AG10803 (cell line): ENCODE data around the gene SCEL.

Experiments
- DNase-seq: peaks from one replicate; pipeline ENCODE4 v3.0.0; 2010; ENCODE audit warnings: low read depth
- H3K4me3 ChIP-seq: 2 replicates; pipeline ENCODE4 v1.5.1; 2011; ENCODE audit warnings: mild to moderate bottlenecking, low read length, control low read depth
- TF ChIP-seq, protein P1 (sequence below): conservative IDR thresholded peaks from 2 replicates; pipeline ENCODE4 v1.5.1; 2011; ENCODE audit warnings: mild to moderate bottlenecking, low read length, control low read depth, inconsistent platforms

SCEL gene, protein sequence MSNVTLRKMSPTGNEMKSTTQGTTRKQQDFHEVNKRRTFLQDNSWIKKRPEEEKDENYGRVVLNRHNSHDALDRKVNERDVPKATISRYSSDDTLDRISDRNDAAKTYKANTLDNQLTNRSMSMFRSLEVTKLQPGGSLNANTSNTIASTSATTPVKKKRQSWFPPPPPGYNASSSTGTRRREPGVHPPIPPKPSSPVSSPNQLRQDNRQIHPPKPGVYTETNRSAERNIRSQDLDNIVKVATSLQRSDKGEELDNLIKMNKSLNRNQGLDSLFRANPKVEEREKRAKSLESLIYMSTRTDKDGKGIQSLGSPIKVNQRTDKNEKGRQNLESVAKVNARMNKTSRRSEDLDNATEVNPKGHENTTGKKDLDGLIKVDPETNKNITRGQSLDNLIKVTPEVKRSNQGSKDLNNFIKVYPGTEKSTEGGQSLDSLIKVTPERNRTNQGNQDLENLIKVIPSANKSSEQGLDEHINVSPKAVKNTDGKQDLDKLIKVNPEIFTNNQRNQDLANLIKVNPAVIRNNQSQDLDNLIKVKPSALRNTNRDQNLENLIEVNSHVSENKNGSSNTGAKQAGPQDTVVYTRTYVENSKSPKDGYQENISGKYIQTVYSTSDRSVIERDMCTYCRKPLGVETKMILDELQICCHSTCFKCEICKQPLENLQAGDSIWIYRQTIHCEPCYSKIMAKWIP

DNA sequence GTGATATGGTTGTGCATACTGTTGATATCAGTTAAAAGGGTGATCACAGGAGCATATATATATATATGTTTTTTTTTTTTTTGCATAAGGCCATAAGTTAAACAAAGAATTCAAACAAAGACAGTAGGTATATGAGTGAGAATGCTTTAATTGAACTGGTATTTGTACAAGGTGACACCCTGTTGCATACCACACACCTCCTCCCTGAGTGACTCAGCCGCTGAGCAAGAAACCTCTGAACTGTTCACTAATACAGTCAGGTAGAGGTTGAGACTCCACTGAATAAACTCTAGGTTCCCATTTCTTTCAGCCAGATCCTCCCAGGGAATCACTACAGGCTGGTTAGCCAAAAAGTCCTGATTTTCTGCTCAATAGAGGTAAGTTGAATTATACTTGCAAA lies at the start of gene SCEL:
Gene SCEL, plus strand, starts transcription at position 259 of the 400 bp plus-strand sequence. CDS start 20,170 bp downstream, outside the sequence.
- TF ChIP-seq, protein P1, sequence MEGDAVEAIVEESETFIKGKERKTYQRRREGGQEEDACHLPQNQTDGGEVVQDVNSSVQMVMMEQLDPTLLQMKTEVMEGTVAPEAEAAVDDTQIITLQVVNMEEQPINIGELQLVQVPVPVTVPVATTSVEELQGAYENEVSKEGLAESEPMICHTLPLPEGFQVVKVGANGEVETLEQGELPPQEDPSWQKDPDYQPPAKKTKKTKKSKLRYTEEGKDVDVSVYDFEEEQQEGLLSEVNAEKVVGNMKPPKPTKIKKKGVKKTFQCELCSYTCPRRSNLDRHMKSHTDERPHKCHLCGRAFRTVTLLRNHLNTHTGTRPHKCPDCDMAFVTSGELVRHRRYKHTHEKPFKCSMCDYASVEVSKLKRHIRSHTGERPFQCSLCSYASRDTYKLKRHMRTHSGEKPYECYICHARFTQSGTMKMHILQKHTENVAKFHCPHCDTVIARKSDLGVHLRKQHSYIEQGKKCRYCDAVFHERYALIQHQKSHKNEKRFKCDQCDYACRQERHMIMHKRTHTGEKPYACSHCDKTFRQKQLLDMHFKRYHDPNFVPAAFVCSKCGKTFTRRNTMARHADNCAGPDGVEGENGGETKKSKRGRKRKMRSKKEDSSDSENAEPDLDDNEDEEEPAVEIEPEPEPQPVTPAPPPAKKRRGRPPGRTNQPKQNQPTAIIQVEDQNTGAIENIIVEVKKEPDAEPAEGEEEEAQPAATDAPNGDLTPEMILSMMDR, result no peak
- H3K4me3 ChIP-seq, result no peak within 1 kb of the TSS
- DNase-seq, result no peak

DNA sequence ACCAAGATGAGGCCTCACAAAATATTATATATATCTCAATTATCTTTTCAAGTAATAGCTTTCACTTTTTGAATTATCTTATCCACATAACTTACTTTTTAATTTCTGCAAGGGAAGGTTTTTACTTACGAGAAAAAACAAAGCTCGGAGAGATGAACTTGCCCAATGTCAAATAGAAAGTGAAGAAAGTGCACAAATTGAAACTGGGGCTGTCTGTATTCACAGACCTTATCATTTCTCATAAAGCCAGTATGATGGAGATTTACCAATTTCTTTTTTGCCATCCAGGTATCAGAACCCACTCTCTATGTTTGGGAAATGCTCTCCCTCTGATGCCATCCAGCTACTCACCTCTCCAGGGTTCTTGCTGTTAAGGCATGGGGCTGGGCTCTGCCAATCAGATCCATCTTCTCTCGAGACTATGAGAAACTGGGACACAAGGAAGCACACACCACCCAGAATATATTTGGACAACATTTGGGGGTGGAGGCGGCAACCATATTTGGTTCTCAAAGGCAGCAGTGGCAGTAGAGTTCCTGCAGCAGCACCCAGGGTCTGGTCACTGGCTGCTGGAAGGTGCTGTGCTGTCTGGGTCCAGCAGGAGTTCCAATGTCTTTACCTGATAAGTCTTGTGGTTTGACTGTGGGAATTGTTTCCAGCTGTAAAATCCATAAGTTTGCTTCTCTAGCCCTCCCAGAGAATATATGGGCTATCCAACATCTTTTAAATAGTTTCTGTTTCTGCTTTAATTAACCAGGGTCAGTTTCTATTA lies 45.8 kb upstream of the SCEL start:
- DNase-seq, result no peak
- TF ChIP-seq, protein P1, result no peak
- no peak overlapping the region for H3K4me3 ChIP-seq

DNA sequence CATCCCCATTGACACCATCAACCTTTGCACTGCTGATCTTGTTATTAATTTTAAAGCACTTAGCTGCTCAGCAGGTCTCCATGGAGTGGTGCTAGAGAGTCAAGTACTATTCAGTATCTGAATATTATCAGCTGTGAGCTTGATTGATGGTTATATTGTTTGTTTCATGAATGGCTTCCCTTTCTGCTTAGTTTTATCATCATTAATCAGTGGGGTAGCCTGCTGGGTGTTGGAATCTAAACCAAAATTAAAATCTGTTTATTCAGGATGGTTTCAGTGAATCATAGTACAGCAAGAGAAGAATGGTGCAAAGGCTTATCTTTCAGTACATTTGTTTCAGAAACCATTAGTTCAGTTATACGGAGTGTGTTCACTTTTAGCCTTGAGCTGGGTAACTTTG lies 42.5 kb upstream of the SCEL start:
- no peak for DNase-seq

DNA sequence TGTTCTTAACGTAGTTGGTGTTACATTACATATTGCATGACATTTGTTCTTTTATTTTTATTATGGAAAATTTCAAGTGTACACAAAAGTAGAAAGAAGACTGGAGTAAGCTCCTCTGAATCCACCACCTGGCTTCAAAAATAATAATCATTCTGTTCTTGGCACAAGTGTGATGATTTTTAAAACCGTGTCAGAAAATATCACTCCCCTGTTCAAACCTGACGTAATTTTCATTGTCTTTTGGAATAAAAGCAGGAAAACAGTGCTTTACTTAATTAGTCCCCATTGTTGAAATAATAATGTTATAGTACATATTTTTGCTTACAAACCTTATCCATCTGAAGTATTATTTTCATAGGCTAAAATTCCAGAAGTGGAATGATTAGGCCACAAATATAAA lies 41.3 kb upstream of the SCEL start:
- no peak overlapping the region for H3K4me3 ChIP-seq
- TF ChIP-seq, protein P1, result no peak
- DNase-seq, result no peak

More for the DNA sequence above, 42.5 kb upstream of the SCEL start:
- TF ChIP-seq, protein P1, result peak; percentile 55
- no peak overlapping the region for H3K4me3 ChIP-seq

DNA sequence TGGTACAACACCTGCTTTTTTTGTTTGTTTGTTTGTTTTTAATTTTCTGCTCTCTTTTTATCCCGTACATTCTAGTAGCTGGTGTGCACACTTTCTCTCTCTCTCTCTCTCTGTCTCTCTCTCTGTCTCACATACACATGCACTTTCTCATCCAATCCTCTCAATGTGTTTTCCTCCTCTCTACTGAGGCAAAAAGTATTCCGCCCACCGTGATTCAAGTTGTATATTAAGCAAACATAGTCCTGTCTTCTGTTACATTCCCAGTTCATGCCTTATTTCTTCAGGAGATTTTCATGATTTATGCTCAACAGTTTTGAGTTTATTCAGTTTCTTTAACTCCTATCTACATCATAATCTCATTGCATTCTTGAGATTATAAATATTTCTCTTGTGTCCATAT lies 38.2 kb upstream of the SCEL start:
- TF ChIP-seq, protein P1, result no peak
- DNase-seq, result no peak
- no peak overlapping the region for H3K4me3 ChIP-seq

DNA sequence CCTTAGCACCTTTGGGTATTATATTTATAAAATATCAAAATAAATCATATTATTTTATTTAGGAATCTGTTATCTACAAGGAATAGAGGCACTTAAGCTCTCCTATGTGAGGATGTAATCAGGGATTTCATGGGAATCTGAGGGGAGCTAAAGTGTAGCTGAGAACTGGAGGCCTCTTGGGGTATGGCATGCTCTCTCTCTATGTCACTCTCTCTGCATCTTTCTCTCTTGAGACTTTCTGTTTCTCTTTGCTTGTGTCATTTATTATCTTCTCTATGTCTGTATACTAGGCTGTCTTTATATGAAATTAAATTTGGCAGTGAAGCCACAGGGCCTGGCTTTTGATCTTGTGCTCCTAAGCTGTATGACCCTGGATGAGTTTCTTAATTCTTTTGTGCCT lies 37.7 kb upstream of the SCEL start:
- no peak overlapping the region for H3K4me3 ChIP-seq
- TF ChIP-seq, protein P1, result no peak
- DNase-seq, result no peak
